Activated CD4-positive, alpha-beta T cell treated with anti-CD3 and anti-CD28 coated beads, Interleukin-2, Interleukin-6, amounts not matched to agents 100 ng/mL and 50 ng/mL, durations not matched to agents 16 hours and 8 hours (primary cell): ENCODE results near the gene UHRF2.
A peak's percentile ranks its signal among the peaks of the same experiment; 100 is the strongest.
"Not testable (repeated sequence)": the region's sequence is repeated elsewhere in the genome, so short reads cannot be mapped to it uniquely, and the experiment has no call there.

ENCODE experiments used
- DNase-seq: peaks from one replicate; pipeline ENCODE4 v3.0.0-alpha.2; 2020

The UHRF2 gene, protein sequence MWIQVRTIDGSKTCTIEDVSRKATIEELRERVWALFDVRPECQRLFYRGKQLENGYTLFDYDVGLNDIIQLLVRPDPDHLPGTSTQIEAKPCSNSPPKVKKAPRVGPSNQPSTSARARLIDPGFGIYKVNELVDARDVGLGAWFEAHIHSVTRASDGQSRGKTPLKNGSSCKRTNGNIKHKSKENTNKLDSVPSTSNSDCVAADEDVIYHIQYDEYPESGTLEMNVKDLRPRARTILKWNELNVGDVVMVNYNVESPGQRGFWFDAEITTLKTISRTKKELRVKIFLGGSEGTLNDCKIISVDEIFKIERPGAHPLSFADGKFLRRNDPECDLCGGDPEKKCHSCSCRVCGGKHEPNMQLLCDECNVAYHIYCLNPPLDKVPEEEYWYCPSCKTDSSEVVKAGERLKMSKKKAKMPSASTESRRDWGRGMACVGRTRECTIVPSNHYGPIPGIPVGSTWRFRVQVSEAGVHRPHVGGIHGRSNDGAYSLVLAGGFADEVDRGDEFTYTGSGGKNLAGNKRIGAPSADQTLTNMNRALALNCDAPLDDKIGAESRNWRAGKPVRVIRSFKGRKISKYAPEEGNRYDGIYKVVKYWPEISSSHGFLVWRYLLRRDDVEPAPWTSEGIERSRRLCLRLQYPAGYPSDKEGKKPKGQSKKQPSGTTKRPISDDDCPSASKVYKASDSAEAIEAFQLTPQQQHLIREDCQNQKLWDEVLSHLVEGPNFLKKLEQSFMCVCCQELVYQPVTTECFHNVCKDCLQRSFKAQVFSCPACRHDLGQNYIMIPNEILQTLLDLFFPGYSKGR

DNA sequence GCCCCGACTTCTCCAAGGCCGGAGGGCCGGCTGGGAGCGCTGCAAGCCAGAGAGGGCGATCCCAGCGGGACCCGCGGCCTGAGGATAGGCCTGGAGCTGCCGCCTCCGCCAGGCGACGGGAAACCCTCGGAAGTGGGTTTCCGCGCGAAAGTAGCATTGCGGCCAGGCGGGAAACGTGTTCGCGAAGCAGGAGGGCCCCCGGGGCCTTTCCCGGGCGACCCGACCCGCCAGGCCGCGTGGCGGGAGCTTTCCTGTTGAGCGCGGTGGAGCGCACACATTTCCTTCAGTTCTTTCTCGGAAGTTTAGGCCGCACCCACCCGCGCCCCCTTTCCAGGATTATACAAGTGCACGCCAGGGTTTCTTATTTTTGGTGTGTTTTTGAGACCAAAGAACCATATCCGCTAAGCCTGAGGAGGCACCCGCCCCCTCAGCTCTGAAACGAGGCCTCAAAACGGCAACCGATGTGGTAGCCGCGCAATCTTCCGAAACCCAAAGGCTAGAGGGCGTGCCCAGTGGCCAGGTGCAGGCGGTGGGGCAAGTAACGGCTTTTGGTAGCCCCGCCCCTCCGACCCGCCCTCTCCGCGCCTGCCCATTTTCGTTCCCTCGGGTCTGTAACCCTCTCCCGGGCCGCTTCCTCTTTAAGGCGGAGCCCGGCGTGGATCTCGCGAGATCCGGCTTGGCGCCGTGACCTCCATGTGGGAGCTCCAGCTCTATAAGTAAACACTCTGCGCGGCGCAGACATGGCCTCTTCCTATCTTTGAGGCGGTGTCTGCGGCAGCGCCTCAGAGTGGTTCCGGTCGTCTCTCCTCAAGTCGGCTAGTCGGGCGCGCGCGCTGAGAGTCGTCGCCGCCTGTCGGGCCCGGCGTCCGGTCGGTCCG is at the start of gene UHRF2:
TSS of gene UHRF2 (plus strand) at position 713 of the 878 bp plus-strand sequence. CDS start 292 bp downstream, outside the sequence.
- DNase-seq: peak; percentile 100

DNA sequence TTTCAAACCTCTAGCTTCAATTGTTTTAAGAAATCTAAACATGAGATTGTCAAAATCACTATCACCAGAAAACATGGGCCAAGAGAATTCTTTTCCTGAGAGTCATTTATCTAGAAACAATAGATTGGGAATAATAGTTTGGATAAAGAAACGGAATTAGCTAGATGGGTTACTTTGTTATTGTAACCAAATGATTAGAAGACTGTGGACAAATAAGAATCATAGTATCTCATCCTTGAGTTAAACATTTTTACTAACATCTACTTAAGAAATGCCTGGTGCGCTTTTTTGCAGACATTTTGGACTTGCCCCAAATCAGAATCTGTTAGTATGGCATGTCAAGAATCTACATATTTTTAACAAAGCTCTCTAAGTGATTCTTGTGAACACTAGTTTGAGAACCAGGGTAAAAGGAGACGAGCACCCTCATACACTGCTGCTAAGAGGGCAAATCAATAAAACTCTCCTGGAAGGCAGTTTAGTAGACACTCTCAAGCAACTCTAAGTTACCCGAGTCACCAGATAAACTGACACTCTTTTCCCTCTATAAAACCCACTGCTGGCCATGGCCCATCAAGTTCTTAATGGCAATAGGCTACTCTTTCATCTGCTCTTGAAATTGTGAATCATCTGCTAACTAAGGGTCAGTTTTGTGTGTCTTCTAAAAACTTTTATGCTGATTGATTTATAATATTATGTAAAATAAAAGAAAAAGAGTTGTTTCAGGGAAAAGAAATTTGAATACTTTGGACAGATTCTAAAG is 45.7 kb upstream of the UHRF2 start:
- no peak for DNase-seq

DNA sequence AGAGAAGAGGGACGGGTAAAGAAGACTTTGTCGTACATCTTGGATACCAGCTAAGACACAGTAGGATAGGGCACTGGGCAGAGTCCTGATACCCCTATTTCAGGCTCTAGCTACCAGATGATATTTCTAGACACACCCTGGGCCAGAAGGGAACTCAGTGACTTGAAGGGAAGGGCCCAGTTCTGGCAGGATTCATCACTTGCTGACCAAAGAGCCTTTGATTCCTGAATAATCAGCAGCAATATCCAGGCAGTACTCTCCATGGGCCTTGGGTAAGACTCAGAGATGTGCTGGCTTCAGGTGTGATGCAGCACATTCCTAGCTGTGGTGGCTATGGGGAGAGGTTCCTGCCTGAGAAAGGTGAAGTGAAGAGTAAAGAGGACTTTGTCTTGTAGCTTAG is 44.2 kb upstream of the UHRF2 start:
- no peak for DNase-seq

DNA sequence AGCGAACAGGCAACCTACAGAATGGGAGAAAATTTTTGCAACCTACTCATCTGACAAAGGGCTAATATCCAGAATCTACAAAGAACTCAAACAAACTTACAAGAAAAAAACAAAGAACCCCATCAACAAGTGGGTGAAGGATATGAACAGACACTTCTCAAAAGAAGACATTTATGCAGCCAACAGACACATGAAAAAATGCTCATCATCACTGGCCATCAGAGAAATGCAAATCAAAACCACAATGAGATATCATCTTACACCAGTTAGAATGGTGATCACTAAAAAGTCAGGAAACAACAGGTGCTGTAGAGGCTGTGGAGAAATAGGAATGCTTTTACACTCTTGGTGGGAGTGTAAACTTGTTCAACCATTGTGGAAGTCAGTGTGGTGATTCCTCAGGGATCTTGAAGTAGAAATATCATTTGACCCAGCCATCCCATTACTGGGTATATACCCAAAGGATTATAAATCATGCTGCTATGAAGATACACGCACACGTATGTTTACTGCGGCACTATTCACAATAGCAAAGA is 31.5 kb upstream of the UHRF2 start:
- not testable (repeated sequence) for DNase-seq

DNA sequence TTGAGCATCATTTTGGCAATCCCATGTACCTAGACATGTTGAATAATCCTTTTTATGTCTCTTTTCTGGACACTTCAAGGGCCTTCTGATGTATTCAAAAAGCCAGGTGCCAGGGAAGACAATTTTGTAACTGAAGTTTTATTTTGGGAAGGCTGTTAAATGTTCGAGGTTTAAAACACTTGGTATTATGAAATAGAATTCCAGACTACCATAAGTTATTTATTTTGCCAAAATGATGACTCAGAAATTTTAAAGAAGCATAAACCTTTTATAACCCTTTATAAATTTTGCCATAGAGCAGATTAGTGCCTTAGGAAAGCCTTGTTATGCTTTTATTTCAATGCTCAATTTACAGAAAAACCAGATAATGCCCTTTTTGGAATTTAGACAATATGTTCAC is 30.3 kb upstream of the UHRF2 start:
- DNase-seq: no peak

DNA sequence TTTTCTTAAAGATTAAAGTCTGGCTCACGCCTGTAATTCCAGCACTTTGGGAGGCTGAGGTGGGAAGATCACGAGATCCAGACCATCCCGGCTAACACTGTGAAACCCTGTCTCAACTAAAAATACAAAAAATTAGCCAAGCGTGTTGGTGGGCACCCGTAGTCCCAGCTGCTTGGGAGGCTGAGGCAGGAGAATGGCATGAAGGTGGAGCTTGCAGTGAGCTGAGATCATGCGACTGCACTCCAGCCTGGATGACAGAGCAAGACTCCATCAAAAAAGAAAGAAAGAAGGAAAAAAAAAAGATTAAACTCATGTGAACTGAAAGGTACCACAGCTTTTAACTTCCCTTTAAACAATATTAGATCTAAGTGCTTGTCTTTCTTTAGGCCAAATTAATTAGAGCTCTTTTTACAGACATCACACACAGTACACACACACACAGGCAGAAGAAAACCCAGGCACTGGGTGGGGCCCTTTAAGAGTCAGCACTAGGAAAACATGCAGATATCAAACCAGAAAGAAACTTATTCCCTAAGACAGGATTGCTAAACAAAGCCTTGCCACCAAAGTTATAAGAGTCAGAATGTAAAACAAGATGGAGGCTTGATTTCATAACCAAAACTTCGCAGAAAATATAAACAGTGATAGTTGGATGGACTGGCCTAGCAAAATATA is 29.3 kb upstream of the UHRF2 start:
- no peak for DNase-seq

DNA sequence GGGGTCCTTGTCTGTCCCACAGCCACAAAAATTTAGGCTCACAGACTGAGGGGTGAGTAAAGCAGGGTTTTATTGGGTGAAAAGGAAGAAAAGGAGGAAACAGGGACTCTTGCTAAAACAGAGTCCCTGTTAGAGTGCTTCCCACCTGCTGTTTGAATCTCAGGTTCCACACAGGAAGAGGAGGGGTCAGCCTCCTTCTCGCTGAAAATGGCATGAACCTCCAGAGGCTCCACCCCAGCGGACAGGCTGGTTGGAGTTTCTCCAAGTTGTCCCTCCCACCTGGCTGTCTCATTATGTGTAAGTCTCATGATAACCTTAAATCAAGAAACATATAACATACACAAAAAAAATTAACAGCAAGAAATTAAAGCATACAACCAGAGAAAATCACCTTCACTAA is 28.3 kb upstream of the UHRF2 start:
- no peak for DNase-seq

DNA sequence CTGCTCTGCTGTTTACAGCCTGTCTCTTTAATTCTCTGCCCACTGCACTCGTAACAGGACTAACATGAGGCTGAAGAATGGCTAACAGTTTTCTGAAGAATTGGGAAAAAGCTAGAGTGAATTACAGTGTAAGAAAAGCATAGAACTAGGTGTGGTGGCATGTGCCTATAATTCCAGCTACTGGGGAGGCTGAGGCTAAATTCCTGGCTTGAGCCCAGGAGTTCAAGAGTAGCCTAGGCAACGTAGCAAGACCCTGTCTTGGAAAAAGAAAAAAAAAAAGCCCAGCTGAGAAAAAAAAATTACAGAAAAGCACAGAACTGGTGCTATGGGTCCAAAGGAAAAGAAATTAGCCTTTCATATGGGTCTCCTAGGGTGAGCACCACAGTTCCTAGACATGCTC is 13.9 kb upstream of the UHRF2 start:
- no peak for DNase-seq

DNA sequence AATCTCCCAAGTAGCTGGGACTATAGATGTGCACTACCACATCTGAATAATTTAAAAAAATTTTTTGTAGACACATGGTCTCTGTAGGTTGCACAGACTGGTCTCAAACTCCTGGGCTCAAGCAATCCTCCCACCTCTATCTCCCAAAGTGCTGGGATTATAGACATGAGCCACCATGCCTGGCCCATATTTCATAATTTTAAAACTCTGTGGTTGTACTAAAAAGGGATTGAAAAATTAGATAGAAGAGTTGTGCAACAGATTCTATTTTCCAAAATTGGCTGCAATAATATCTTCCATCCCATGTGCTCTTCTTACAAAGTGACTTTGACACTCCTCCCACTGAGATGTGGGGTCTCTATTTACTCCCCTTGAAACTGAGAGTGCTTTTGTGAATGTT is 7.6 kb upstream of the UHRF2 start:
- no peak for DNase-seq

DNA sequence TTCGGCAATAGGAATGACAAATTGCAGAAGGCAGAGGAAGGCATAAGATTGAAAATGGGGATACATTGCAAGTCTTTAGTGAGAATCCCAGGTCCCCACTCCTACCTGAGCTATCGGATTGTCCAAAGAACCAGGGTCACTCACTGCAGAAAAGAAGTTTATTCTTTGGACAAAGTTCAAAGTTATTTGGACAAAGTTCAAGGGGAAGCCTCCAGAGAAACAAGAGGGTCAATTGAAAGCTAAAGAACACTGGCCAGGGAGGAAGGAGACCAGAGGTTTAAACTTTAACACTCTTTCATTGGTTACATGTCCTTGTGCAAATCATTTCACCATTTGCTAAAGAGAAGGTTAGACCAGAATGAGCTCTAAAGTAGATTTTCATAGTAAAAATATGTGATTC is 5.2 kb upstream of the UHRF2 start:
- DNase-seq: no peak

DNA sequence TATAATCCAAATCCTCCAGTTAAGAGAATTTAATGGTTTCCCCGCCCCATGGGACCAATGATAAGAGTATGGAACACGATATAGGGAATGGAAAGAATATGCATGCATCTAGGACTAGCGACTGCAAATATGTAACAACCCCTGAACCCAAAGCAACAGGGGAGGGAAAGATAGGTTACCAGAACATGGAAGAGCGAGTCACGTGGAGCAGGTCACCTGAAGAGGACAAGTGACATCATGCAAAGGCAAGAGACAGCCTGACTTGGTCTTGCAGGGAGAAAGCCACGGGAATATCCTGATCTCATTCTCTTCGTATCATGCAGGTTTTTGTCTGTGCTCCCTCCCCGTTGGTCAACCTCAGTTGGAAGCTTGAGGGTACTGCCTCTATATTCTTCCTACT is 4.7 kb upstream of the UHRF2 start:
- no peak for DNase-seq

DNA sequence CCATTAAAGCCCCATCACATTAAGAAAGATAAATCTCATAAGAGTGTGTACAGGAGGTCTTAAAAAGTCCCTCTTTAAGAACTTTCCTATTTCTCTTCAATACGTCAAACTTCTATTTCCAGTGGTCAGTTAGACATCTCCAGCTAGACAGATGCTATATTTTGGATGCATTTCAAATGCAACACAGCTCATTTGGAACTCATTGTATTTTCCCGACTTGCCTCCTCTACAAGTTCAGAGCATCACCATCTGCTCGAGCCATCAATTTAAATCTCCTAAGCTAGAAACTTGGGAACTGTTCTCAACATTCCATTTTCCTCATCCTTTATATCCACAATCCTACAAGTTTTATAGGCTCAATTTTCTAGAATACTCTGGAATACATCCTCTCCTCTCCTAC is 3.2 kb upstream of the UHRF2 start:
- DNase-seq: no peak

DNA sequence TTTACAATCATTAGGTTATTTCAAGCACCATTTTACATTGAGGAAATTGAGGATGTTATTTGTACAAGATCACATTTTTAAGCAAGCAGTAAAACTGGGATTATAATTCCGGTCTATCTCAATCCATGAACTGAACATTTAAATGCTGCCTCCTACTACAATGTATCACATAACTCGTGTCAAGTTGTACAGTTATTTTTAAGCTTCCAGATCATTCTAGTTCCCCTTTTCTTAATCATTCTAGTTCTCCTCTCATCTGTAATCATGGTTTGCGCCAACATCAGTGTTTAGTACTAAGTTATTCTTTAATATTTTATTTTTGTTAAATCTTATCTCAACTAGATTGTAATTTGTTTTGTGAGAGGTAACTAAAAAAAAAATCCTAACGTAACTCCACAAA is 2.4 kb upstream of the UHRF2 start:
- no peak for DNase-seq

DNA sequence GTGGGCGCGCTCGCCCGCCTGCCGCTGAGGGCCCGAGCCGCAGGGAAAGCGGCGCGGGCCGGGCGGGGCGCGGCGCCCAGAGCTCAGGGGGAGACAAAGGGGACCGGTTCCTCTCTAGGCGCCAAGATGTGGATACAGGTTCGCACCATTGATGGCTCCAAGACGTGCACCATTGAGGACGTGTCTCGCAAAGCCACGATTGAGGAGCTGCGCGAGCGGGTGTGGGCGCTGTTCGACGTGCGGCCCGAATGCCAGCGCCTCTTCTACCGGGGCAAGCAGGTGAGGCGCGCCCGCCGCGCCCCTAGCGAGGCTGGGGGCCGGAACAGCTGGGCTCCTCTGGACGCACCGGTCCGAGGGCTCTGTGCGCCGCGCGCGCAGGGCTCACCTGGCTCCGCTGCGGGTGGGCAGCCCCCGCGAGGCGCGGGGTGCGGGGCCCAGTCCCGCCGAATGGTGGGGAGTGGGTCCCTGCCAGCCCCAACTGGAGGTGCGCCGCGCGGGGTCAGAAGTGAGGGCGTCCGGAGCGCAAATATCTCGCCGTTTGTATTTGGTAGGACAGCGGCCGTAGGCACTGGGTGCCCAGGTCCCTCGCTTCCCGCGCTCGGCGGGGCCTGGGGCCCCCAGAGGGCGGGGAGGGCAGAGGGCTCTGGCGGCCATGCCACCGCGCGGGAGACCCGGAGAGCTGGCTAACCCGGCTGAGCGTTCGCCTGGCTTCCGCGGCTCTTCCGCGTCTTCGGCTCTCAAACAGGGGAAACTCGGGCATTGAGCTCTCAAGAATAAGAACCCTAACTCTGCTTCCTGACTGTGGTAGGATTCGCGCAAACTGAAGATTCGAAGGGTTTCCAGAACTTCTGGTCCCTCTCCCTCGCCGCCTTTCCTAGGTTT is 607 bp downstream of the UHRF2 start:
- peak; percentile 54 for DNase-seq

DNA sequence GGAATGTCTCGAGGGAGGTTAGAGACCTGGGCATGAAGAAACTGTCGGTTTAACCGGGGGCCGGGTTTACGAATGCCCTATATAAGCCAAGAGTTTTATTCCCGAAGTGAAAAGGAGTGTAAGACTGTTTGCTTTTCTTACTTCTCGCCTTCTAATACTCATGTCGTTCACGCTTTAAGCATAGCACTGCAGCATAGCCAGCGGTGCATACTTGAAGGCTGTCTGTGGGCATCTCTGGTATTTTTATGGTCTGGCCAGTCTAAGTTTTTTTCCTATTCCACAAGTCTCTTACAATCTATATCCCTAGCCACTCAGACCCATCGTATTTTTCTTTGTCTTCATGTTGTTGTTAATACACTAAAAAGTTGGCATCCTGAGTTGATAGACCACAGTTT is 1.2 kb downstream of the UHRF2 start:
- DNase-seq: peak; percentile 38

DNA sequence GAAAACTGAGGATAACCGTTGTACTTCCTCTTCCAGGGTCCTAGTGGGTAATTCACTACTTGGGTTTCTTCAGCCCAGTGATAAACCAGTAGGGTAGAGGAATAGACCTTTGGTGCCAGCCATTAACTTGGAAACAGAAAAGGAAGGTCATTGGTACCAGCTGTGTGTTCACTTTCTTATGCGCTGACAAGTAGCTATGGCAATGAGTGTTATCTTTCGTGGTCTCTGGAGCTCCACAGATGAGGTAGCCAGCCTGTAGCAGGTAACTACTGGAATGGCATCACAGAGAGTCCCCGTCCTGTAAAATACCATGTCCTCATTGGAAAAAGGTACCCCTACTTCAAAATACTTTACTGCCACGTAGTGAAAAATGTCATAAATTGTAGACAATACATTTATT is 2.3 kb downstream of the UHRF2 start:
- DNase-seq: peak; percentile 58

DNA sequence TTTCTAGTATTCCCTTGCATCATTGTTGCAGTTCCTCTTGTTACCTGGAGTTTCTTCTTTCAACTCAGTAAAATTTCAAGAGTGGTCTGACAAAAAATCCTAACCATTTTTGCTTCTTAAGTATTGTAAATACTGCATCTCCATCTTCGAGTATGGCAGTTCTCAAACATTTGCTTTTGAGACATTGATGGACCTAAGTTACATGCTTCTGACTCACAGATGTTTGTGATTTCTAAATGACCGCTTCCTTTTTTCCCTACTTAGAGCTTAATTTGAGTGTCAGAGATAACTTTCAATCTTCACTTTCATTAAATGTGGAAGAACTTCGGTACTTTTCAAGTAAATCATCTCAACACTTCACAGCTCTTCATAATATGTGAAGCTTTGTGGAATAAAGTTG is 4.2 kb downstream of the UHRF2 start:
- no peak for DNase-seq

DNA sequence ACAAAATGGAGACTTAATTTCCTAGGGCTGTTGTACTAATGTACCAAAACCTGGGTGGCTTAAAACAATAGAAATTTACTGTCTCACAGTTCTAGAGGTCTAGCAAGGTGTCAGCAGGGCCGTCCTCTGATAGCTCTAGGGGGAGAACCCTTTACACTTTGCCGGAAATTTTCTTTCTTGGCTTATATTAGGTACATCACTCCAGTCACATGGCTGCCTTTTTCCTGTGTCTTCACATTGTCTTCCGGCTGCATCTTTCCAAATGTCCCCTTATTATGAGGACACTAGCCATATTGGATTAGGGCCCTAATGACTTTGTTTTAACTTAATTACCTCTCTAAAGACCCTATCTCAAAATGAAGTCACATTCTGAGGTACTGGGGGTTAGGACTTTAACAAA is 5.8 kb downstream of the UHRF2 start:
- no peak for DNase-seq

DNA sequence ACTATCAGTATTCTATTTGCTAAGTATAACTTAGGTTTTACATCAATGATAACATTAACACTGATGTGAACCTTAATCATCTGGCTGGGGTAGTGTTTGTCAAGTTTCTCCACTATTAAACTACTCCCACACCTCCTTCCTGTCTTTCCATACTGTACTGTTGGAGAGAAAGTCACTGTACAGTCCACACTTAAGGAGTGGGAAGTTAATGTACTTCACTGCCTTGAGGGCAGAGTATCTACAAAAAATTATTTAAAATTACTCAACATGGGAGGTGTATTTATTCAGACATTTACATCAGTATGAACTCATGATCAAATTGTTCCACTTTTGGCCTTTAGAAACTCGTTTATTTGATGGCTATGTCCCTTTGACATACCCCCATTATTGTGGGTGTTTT is 11.9 kb downstream of the UHRF2 start:
- no peak for DNase-seq

DNA sequence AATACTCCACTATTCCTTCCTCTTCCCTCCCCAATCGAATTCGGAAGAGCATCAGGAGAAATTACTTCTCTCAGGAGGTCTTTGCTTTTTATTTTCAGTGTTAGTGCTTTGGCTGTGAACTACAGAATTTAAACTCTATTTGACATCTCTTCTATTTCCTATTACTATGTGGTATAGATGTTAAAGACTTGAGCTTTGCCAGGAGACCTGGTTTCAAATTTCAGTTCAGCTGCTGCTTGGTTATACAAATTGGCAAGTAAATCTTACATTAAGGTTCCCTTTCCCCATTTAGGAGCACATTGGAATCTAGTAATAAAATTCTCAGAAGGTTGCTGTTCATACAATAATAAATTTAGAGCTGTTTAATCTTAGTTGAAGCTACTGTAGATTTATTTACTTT is 13.1 kb downstream of the UHRF2 start:
- DNase-seq: no peak
